GM21786 (cell line): ENCODE results near the gene GMNN.

Experiments used
- ATAC-seq: cut with Tn5 transposase; IDR thresholded peaks from one replicate; pipeline ENCODE4 v1.9.1; 2021; ENCODE audit not compliant: unreplicated experiment

GMNN gene

DNA sequence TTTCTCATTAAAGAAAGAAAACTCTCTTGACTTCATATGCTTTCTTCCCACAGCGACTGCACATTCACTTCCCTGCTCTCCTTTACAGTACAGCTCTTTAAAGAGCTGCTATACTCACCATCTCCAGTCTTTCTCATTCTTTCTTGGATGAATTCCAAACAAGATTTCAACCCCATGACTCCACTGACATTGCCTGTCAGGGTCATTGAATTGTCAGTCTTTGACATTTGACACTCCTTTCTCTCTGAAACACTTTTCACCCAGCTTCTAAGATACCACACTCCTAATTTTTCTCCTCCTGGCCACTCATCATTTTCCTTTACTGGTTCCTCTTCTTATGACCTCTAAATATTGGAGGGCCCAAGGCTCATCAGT is 24.8 kb downstream of the GMNN start:
- no peak for ATAC-seq

DNA sequence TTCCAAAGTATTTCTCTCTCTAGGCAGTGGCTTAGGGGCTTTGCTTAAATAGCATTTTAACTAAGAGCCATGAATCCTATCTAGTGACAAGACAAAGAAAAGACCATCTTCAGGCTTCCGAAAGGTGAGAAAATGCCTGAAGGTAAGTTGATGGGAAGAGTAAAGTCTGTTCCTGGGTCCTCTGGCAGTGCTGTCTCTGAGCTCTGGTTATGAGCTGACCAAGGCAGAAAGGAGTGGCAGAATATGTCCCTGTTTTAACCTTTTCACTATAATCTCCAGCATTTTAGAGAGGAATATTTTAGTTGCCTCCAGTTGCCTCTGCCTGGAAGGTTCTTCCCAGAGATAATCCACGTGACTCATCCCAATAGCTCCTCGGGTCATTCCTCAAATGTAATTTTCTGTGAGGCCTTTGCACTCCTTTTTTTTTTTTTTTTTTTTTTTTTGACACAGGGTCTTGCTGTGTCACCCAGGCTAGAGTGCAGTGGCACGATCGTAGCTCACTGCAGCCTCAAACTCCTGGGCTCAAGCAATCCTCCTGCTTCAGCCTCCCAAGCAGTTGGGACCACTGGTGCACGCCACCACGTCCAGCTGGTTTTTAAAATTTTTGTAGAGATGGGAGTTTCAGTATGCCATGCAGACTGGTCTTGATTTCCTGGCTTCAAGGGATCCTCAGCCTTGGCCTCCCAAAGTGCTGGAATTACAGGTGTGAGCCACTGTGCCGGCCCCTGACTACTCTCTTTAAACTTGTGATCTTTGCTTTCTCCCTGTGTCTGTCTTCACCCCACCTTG is 27.7 kb downstream of the GMNN start:
- ATAC-seq: no peak

DNA sequence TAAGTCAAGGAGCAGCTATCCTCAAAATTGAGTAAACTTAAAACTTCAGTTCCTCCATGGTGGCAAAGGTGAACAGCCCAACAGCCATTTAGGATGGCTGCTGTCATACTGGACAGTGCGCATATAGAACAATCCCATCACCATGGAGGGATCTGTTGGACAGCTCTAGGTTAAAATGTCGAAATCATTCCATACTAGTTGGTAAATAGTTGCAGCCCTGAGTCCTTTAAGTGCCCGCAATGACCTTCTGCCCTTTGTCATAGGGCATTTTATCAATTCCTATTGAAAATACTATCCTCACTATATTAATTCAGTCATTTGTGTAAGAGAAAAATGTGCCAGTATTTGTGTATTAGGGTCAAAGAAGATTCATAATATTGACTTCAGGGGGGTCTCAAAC is 32.8 kb downstream of the GMNN start:
- no peak for ATAC-seq

DNA sequence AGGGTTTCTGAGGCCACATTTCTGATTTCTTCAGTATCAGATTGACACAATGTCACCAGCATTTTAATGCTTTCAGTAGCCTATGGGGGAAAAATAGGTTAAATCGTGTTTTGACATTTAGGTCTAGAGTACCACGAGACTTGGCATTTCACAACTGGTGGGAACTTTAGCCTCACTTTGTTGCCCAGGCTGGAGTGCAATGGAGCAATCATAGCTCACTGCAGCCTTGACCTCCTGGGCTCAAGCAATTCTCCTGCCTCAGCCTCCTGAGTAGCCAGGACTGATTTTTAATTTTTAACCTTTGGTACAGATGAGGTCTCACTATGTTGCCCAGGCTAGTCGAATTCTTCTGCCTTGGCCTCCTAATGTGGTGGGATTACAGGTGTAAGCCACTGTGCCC is 35.0 kb downstream of the GMNN start:
- no peak for ATAC-seq

DNA sequence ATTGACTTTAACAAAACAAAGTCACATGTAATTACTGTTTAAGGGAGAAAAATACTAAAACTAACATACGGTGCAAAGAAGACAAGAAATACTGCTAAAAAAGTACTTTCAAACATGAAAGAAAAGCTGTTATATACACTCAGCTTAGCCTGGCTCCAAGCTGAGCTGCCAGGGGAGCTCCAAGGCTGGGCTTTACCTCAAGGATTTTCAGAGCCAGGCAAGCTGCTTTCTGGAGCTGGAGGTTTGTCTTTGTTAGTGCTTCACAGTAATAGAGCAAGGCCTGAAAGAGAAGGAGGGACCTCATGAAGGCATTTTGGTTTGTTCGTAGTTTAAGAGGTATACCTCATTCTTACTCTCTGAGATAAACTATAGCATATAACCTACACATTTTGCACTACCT is 43.6 kb downstream of the GMNN start:
- no peak for ATAC-seq

DNA sequence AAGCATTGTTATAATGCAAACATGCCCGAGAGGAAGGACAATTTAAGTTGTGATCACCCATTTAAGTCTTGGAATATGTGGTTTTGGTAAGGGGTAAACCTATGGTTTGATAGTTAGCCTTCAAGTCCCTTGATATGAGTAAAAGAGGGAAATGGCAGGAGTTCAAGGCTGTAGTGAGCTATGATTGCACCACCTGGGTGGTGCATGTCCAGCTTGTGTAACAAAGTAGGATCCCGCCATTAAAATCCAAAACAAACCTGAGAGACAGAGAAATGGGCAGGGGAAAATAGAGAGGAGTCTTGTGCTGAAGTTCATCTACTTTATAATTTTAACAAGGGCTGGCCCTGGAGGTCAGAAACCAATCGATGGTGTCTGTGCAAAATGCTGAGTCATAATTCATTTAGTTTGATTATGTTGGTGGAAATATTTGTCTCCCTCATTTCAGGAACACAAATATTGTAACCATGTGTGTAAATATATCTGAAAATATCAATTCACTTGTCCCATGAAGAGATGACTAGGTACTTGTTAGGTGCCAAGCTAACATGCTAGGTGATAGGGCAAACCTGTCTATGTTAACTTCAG is 47.2 kb downstream of the GMNN start:
- no peak for ATAC-seq

DNA sequence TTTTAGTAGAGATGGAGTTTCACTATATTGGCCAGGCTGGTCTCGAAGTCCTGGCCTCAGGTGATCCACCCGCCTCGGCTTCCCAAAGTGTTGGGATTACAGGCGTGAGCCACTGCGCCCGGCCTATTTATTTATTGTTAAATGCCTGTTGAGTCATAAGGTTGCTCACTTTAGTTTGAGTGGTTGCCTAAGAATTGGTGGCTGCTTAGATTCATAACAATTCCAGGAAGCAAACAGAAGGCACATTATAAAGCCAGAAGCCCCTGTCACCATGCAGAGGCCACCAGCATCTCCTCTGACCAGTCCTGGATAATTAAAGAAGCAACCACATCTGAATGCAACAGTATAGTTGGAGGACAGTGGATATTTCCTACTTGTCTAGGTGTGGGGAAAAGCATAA is 48.0 kb downstream of the GMNN start:
- no peak for ATAC-seq

DNA sequence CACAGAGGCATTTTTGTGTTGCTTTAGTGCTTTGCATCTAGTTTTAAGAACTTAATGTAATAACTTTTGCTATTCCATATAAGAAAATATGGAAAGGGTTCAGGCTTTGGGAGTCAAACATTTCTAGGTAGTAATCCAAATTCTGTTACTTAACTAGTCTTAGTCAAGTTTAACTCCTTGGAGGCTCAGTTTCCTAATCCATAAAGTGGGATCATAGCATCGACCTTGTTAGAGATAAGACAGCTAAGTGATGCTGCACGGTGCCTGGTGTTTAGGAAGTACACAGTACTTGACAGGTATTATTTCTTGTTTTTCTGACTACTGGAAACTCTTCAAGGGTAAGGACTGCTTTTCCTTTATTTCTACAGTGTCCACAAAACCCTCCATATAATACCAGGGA is 48.4 kb downstream of the GMNN start:
- ATAC-seq: no peak

DNA sequence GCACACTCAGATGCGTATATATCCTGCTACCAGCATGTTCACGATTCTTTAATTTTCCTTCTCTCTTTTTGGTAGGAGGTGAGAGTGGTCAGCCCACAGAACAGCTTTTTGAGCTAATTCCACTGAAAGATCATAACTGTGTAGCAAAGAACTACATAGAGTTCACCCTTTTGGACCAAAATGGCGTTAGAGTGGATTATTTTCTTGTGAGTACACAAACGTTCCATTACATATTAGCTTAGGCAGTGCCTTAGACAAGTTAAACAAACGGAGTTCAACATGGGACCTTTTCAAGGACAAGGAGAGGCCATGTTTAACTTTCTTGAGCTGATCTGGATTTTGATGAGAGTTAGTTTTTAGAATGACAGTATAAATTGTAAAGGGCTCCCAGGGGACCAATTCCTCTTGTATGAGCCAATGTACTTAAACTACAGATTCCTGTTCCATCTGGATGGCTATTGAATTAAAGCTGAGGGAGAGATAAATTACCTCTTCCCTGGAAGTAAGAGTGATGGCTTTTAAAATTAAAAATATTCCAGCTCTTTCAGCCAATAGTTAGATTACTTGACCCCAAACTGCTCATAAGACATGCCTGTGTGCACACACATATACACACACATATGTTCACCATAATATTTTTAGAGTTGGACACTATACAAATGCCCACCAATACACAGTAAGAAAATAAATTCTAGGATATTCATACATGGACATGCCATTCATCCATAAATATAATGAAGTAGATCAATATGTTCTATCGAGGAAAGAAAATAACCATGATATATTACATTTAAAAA is 49.6 kb downstream of the GMNN start:
- ATAC-seq: no peak

DNA sequence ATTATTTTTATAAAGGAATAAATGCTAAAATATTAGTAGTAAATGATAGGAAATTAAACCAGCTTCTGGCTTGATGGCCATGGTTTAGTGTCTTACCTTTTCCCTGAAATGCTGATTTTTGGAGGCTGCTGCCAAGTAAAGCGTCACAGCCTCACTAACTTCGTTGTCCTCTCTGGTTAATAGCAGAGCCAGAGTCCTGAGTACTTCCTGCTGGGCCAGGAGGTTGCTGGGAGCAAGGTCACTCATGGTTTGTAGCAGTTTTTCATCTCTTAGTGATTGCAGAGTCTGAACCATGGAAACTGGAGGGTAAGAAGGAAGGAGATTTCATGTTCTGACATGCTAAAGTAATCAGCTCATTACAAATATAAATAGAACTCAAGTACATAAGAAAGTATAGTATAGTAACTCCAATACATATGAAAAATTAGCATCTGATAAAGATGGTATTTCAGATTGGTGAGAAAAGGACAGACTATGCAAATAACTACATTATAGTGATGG is 50.4 kb downstream of the GMNN start:
- ATAC-seq: no peak

DNA sequence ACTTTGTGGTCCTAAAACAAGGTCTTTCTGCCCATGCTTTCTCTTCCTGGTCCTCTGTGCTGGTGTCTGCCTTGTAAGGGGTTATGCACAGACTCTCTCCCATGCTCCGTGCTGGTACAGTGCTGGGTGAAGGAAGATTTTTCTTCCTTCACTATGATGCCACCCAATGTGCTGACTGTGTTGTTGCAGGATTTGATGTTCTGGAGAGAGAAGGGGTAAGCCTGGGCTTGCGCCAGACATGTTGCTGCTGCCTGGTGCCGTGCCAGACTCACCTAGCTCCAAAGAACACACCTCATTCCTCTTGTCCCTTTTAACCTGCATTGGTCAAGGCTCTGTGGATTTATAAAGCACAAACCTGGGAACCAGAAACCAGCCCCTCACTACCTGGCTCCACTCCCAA is 52.4 kb downstream of the GMNN start:
- ATAC-seq: no peak

DNA sequence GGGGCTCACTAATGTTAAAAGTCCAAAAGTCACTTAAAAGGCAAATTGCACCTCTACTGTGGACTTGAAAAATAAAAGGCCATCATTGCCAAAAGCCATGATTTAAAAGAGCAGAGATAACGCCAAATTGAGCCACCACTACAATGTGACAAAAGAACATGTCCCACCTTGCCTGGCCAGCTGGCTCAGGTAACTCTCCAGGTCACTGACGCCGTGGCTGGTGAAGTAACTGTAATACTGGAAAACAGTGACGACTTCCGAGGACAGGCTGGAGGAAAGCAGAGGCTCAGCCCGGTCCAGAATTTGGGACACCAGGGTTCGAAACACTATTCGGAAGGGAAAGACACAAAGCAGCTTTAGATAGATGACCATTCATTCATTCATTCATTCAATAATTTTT is 53.2 kb downstream of the GMNN start:
- no peak for ATAC-seq

DNA sequence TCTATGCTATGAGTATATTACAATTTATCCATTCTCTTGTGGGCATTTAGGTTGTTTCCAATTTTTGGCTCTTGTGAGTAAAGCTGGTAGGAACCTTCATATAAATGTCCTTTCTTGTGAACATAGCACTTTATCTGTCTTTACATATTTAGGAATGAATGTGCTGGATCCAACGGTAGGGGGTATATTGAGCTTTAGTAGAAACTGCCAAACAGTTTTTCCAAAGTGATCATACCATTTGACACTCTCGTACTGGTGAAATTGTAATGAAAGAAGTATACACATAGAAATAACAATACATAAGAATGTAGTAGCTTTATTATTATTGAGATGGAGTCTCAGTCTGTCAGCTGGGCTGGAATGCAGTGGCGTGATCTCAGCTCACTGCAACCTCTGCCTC is 54.9 kb downstream of the GMNN start:
- no peak for ATAC-seq

DNA sequence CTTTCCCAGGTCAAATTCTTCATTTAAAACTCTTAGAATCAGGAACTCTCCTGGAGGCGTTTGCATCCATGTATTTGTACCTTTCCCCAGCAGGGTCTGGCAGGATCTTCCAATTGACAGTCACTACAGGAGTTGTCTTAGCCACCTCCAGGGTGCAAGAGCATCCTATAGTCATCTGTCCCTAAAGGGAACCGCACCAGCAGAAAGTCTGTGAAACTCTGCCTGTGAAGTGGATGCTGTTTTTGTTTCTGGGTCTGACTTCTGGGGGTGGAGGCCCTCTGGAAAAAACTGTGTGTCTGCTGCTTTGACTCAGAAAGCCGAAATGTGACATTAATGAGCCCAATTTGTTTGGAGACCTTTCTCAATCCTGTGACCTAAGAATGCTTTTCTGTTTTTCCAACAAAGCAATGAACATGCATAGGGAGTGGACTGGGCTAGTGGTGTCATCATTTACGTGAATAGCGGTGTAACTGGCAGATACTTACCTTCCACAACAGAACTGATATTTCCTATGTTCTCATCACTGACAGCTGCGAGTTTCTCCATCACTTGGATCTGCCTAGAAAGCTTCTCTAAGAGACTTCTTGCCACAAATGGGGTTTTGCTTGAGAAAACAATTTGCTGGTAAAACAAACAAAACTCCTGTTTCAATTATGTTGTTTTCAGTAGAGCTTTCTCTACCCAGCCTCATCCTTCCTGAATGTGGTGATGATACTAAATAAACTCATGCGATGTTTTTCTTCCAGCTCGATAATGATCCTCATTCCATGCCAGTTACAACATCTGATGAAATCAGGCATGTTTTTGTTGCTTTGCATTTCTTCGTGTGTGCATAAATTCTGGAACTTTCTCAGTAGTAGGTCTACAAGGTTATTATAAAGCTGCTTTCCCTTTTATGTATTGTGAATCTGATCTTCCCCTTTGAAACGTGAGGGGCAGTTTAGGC is 57.3 kb downstream of the GMNN start:
- no peak for ATAC-seq

DNA sequence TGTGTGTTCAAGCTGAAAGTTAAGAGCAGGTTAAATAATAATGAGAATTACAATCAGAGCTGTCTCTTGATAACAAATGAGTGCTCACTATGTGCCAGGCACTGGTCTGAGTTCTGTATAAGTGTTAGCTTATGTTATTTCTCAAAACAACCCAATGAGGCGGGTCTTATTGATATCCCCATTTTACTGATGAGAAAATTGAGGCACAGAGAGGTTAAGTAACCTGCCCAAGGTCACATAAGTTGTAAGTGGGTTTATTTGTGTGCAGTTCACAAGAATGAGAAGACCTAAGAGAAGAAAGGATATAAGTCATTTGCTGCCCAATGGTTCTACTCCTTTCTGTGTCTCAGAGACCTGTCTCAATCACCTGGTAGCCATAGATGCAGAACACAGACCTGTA is 58.1 kb downstream of the GMNN start:
- no peak for ATAC-seq

DNA sequence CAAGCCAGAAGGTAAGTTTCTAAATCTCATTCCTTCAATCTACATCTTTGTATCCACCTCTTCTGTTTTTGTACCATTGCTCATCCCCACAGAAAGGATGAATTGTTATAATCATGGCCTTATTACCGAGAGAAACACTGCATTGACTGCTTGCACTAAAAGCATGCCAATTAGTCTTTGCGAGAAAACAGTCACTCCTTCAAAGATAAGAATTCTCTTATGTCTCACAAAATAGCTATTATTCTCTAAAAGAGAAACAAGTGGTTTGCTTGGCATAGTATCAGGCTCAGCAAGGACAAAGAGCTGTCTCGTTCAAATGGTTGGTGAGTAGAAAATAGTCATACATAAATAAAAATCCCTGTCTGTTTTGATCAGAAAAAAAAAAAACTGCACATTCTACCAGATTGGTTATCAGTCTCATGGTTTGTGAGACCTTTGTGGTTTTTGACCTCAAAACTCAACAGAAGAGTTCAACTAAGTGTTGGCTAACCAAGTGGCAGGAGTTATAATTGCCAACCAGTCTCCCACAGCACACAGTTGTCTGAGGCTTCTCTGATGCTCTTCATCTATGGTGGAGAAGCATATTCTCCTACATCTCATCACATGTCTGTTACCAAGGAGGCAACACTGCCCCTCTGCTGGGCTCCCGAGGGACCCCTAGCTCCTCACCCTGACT is 59.1 kb downstream of the GMNN start:
- no peak for ATAC-seq
